Keratinocyte (primary cell): ENCODE data around the gene FRAS1. TPM values are rescaled to one million over a fixed set of nuclear protein-coding genes. Genes with fewer than 3 reads are reported as not detected.

Source experiments
- DNase-seq: peaks from one replicate; pipeline ENCODE4 v3.0.0-alpha.2; 2011; ENCODE audit warnings: low read depth, missing footprints, low spot score
- FAIRE-seq: peaks from 2 replicates; lab custom pipeline; 2011; peaks lifted over from hg19 to GRCh38; lab: Jason Lieb, UNC
- H2AFZ ChIP-seq: 2 replicates; pipeline ENCODE4 v1.6.0; 2012; ENCODE audit warnings: low read length, control low read depth, inconsistent platforms; ENCODE audit not compliant: control insufficient read depth
- H3K27ac ChIP-seq: 2 replicates; pipeline ENCODE4 v1.5.1; 2011; ENCODE audit warnings: low read length; ENCODE audit not compliant: control insufficient read depth, insufficient read depth
- H3K27me3 ChIP-seq: 3 replicates; pipeline ENCODE4 v1.6.0; 2011; ENCODE audit warnings: low read length; ENCODE audit not compliant: control insufficient read depth, insufficient read depth; ENCODE audit errors: extremely low read depth
- H3K36me3 ChIP-seq, 2 experiments: 2 replicates in 1 of 2; 3 replicates in 1 of 2; pipeline ENCODE4 v1.5.1; 2011; ENCODE audit warnings: low read length in 2 of 2, mild to moderate bottlenecking in 1 of 2; ENCODE audit not compliant: control insufficient read depth in 2 of 2, insufficient read depth in 2 of 2; ENCODE audit errors: extremely low read depth in 1 of 2
- H3K4me1 ChIP-seq: 3 replicates; pipeline ENCODE4 v1.5.1; 2011; ENCODE audit warnings: low read length; ENCODE audit not compliant: control insufficient read depth, insufficient read depth; ENCODE audit errors: extremely low read depth
- H3K4me2 ChIP-seq: 3 replicates; pipeline ENCODE4 v1.6.0; 2011; ENCODE audit warnings: low read depth, low read length; ENCODE audit not compliant: control insufficient read depth, insufficient read depth; ENCODE audit errors: extremely low read depth
- H3K4me3 ChIP-seq, 3 experiments: fragments of 200-600 bp in 1 of 3; sonication (generic) in 1 of 3; 2 replicates in 2 of 3; 3 replicates in 1 of 3; pipeline ENCODE4 v1.5.1; 2011 to 2016; ENCODE audit warnings: low read length in 3 of 3, mild to moderate bottlenecking in 3 of 3, control low read depth in 2 of 3, inconsistent platforms in 1 of 3, low read depth in 1 of 3, mixed read lengths in 1 of 3, mixed run types in 1 of 3, moderate library complexity in 1 of 3; ENCODE audit not compliant: control insufficient read depth in 2 of 3, insufficient read depth in 2 of 3; ENCODE audit errors: extremely low read depth in 1 of 3
- H3K79me2 ChIP-seq: 2 replicates; pipeline ENCODE4 v1.6.0; 2012; ENCODE audit warnings: low read length; ENCODE audit not compliant: control insufficient read depth, insufficient read depth
- H3K9ac ChIP-seq: 3 replicates; pipeline ENCODE4 v1.6.0; 2011; ENCODE audit warnings: low read length; ENCODE audit not compliant: control insufficient read depth, insufficient read depth; ENCODE audit errors: extremely low read depth
- H3K9me1 ChIP-seq: 3 replicates; pipeline ENCODE4 v1.6.0; 2011; ENCODE audit warnings: low read length; ENCODE audit not compliant: control insufficient read depth, insufficient read depth; ENCODE audit errors: extremely low read depth
- H3K9me3 ChIP-seq: 2 replicates; pipeline ENCODE4 v1.5.1; 2012; ENCODE audit warnings: low read depth, low read length; ENCODE audit not compliant: control insufficient read depth
- H4K20me1 ChIP-seq: 3 replicates; pipeline ENCODE4 v1.6.0; 2011; ENCODE audit warnings: low read length; ENCODE audit not compliant: control insufficient read depth, insufficient read depth; ENCODE audit errors: extremely low read depth
- CTCF ChIP-seq, 3 experiments: IDR thresholded peaks in 1 of 3; conservative IDR thresholded peaks in 1 of 3; optimal IDR thresholded peaks in 1 of 3; 2 replicates in 2 of 3; 3 replicates in 1 of 3; pipeline versions ENCODE3 to v1.5.1; 2011; ENCODE audit warnings: low read length in 3 of 3, mild to moderate bottlenecking in 3 of 3, moderate library complexity in 2 of 3, control low read depth in 1 of 3, inconsistent platforms in 1 of 3; ENCODE audit not compliant: insufficient read depth in 2 of 3; ENCODE audit errors: extremely low read depth in 1 of 3
- EZH2 ChIP-seq: IDR thresholded peaks from one replicate; pipeline ENCODE4 v1.6.1; 2012; ENCODE audit warnings: inconsistent platforms, mild to moderate bottlenecking, low read length, moderate library complexity
- dilution Hi-C: fragments of 300-500 bp; cut with MboI; formaldehyde crosslinking; loops from one replicate; pipeline ENCODE4 v1.7.0; 2020; ENCODE audit warnings: low sequenced_read_pairs; ENCODE audit not compliant: extremely low pct_ligation_motif_present
- polyA plus RNA-seq, 5 experiments: library from polyadenylated mRNA; depleted of rRNA in 3 of 5; stranded (reverse) in 3 of 5; stranded (forward) in 1 of 5; unstranded in 1 of 5; fragments of >200 nt; gene quantifications; 1 replicate in 1 of 5; 2 replicates in 3 of 5; 3 replicates in 1 of 5; pipeline versions ENCODE4 v1.2.1 to v1.2.3, GENCODE V29; 2011 to 2012; ENCODE audit warnings: missing spikeins in 2 of 5, low read depth in 1 of 5, low replicate concordance in 1 of 5

The FRAS1 gene
- polyA plus RNA-seq, 1 donor (not counting 4 experiments of a cell fraction or from before 2014, with no cell fraction given): 3.5 TPM

GRCh38 chr4:78459327-78459726 lies 402.2 kb downstream of the FRAS1 start:
- no peaks in the 10 kb centered on the region for H3K79me2 ChIP-seq
- H2AFZ ChIP-seq: no peak overlapping the region
- dilution Hi-C loops: no loop called here
- FAIRE-seq (no peak), DNase-seq (no peak)
- TF ChIP-seq EZH2 (no peak), CTCF (optimal IDR thresholded peaks at IDR 0.05 in 1 of 3, IDR thresholded peaks at IDR 0.05 in 1 of 3, conservative IDR thresholded peaks at IDR 0.05 in 1 of 3; ENCODE audit: extremely low read depth in 1 of 3, insufficient read depth in 2 of 3, low read length in 3 of 3) (no peak)
- H3K9me1 ChIP-seq: no peaks in the 10 kb centered on the region
- H3K4me2 ChIP-seq: no peak overlapping the region
- H4K20me1 ChIP-seq: no peaks in the 10 kb centered on the region
- H3K36me3 ChIP-seq: no peaks in the 10 kb centered on the region
- no peaks in the 10 kb centered on the region for H3K27me3 ChIP-seq
- no peaks in the 10 kb centered on the region for H3K9me3 ChIP-seq
- H3K4me3 ChIP-seq: no peak overlapping the region
- no peak overlapping the region for H3K27ac ChIP-seq
- H3K4me1 ChIP-seq: no peaks in the 10 kb centered on the region
- H3K9ac ChIP-seq: no peak overlapping the region

- Histone ChIP-seq H3K9me3 (no peaks in the 10 kb centered on the region), H3K27me3 (no peaks in the 10 kb centered on the region), H3K4me3 (no peak overlapping the region), H3K4me1 (no peaks in the 10 kb centered on the region), H4K20me1 (no peaks in the 10 kb centered on the region), H3K36me3 (no peaks in the 10 kb centered on the region), H3K9me1 (no peaks in the 10 kb centered on the region), H3K27ac (no peak overlapping the region), H3K9ac (no peak overlapping the region), H3K4me2 (no peak overlapping the region), H2AFZ (no peak overlapping the region), H3K79me2 (no peaks in the 10 kb centered on the region)
- dilution Hi-C loops: no loop called here
- no peak for DNase-seq
- TF ChIP-seq EZH2: no peak
- no peak for TF ChIP-seq CTCF (optimal IDR thresholded peaks at IDR 0.05 in 1 of 3, IDR thresholded peaks at IDR 0.05 in 1 of 3, conservative IDR thresholded peaks at IDR 0.05 in 1 of 3; ENCODE audit: extremely low read depth in 1 of 3, insufficient read depth in 2 of 3, low read length in 3 of 3)
- FAIRE-seq: no peak
Observed at GRCh38 chr4:78460368-78460767, 403.2 kb downstream of the FRAS1 start.
